Measurements from ENCODE around the gene TYMP.
"Not testable (repeated sequence)": the region's sequence is repeated elsewhere in the genome, so short reads cannot be mapped to it uniquely, and the experiment has no call there.

Gene TYMP

GRCh38 chr22:50540381-50540780 is 10.6 kb upstream of the TYMP start:
- no peak overlapping the region for H3K4me3 ChIP-seq (replicated peaks in 1 of 2; ENCODE audit: low read depth in 2 of 2, low read length in 2 of 2)
- TF ChIP-seq CTCF (IDR thresholded peaks at IDR 0.05; ENCODE audit: low read depth, low read length) = no peak
- DNase-seq (ENCODE audit: low read depth in 2 of 2) = no peak

DNA sequence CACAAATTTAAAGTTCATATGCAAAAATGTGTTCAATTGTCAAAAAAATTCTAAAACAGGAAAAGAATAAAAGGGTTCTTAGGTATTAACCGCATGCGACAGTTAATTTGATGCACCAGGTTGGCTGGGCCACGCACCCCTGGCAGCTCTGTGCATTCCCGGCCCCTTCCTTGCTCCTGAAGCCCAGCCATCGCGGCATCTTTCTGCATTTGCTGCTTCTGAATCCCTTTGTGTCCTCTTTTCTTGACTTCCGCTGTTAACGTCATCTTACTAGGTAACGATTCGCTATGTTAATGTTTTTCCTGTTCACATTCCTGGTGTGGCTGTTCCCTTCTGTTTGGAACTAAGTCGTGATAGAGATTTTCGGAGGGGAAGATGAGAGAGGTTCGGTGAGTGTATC is 8.0 kb upstream of the TYMP start:
- DNase-seq (ENCODE audit: low read depth in 2 of 2) = no peak
- H3K4me3 ChIP-seq (replicated peaks in 1 of 2; ENCODE audit: low read depth in 2 of 2, low read length in 2 of 2) = no peak overlapping the region
- TF ChIP-seq CTCF (IDR thresholded peaks at IDR 0.05; ENCODE audit: low read depth, low read length) = no peak

GRCh38 chr22:50536226-50536625 is 6.4 kb upstream of the TYMP start:
- H3K4me3 ChIP-seq (replicated peaks in 1 of 2; ENCODE audit: low read depth in 2 of 2, low read length in 2 of 2) = no peak overlapping the region
- no peak for TF ChIP-seq CTCF (IDR thresholded peaks at IDR 0.05; ENCODE audit: low read depth, low read length)
- no peak for DNase-seq (ENCODE audit: low read depth in 2 of 2)

DNA sequence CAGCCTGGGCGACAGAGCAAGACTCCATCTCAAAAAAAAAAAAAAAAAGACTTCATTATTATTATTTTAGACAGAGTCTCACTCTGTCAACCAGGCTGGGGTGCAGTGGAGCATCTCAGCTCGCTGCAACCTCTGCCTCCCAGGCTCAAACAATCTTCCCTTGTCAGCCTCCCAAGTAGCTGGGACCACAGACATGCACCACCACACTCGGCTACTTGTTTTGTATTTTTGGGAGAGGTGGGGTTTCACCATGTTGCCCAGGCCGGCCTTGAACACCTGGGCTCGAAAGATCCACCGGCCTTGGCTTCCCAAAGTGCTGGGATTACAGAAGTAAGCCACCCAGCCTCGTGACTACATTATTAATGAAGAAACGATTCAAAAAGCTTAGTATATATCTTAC is 5.3 kb upstream of the TYMP start:
- DNase-seq (ENCODE audit: low read depth in 2 of 2) = no peak
- H3K4me3 ChIP-seq (replicated peaks in 1 of 2; ENCODE audit: low read depth in 2 of 2, low read length in 2 of 2) = no peak overlapping the region
- no peak for TF ChIP-seq CTCF (IDR thresholded peaks at IDR 0.05; ENCODE audit: low read depth, low read length)

DNA sequence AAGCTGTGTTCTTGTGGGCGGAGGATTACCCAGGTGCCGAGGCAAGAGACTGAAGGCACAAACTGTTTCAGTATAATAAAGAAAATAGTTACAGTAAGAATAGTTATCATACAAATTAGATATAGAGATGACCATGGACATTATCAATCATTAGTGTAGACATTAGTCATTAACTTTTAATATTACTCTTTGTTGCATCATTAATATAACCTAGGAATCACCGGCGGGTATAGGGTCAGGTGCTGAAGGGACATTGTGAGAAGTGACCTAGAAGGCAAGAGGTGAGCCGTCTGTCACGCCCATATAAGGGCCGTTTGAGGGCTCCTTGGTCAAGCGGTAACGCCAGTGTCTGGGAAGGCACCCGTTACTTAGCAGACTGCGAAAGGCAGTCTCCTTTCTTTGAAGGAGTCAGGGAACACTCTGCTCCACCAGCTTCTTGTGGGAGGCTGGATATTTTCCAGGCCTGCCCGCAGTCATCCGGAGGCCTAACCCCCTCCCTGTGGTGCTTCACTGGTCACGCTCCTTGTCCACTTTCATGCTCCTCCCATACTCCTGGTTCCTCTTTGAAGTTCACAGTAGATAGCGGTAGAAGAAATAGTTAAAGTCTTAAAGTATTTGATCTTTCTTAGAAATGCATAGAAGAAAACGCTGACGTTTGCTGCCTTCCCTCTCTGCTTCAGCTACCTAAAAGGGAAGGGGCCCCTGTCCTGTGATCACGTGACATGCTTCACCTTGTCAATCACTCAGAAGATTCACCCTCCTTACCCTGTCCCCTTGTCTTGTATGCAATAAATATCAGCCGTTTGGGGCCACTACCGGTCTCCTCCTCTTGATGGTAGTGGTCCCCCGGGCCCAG is 4.3 kb upstream of the TYMP start:
- DNase-seq (ENCODE audit: low read depth in 2 of 2) = peak; percentile 58 to 79
- H3K4me3 ChIP-seq (replicated peaks in 1 of 2; ENCODE audit: low read depth in 2 of 2, low read length in 2 of 2) = not testable (repeated sequence)

- H3K4me3 ChIP-seq (replicated peaks in 1 of 2; ENCODE audit: low read depth in 2 of 2, low read length in 2 of 2) = no peak overlapping the region
- no peak for DNase-seq (ENCODE audit: low read depth in 2 of 2)
- no peak for TF ChIP-seq CTCF (IDR thresholded peaks at IDR 0.05; ENCODE audit: low read depth, low read length)
Observed at GRCh38 chr22:50532824-50533796, 3.3 kb upstream of the TYMP start.
